Liver (tissue), 3 donors: ENCODE data around the gene AJM1.

ENCODE experiments used
- ATF3 ChIP-seq: IDR thresholded peaks from 2 replicates; pipeline ENCODE4 v1.6.1; 2016; ENCODE audit warnings: antibody characterized with exemption
- CTCF ChIP-seq: fragments of 150-350 bp; IDR thresholded peaks from 2 replicates; pipeline ENCODE4 v1.5.1; 2017; ENCODE audit warnings: improper control_type of control experiment, low read depth, low read length; ENCODE audit not compliant: missing input control
- FOXA1 ChIP-seq: IDR thresholded peaks from 2 replicates; pipeline ENCODE4 v1.6.1; 2016; ENCODE audit warnings: antibody characterized with exemption
- FOXA2 ChIP-seq: IDR thresholded peaks from 2 replicates; pipeline ENCODE4 v1.6.1; 2016; ENCODE audit warnings: antibody characterized with exemption
- GABPA ChIP-seq, 2 donors: IDR thresholded peaks in 1 of 2; conservative IDR thresholded peaks in 1 of 2; 2 replicates each; pipeline ENCODE4 v1.6.1; 2016; ENCODE audit warnings: antibody characterized with exemption in 2 of 2, mild to moderate bottlenecking in 1 of 2, moderate library complexity in 1 of 2
- JUND ChIP-seq, 2 donors: IDR thresholded peaks; 2 replicates each; pipeline ENCODE4 v1.6.1; 2016; ENCODE audit warnings: antibody characterized with exemption in 2 of 2
- RAD21 ChIP-seq, 2 donors: IDR thresholded peaks; 2 replicates each; pipeline ENCODE4 v1.6.1; 2016; ENCODE audit warnings: antibody characterized with exemption in 2 of 2, mild to moderate bottlenecking in 2 of 2
- REST ChIP-seq: IDR thresholded peaks from 2 replicates; pipeline ENCODE4 v1.6.1; 2016; ENCODE audit warnings: antibody characterized with exemption, mild to moderate bottlenecking
- RXRA ChIP-seq, 2 donors: IDR thresholded peaks; 2 replicates each; pipeline ENCODE4 v1.6.1; 2017 to 2018; ENCODE audit warnings: antibody characterized with exemption in 2 of 2, mild to moderate bottlenecking in 1 of 2
- SP1 ChIP-seq: IDR thresholded peaks from 2 replicates; pipeline ENCODE4 v1.6.1; 2018; ENCODE audit warnings: antibody characterized with exemption, mild to moderate bottlenecking
- TAF1 ChIP-seq: conservative IDR thresholded peaks from 2 replicates; pipeline ENCODE4 v1.6.1; 2016; ENCODE audit warnings: antibody characterized with exemption, mild to moderate bottlenecking
- YY1 ChIP-seq: IDR thresholded peaks from 2 replicates; pipeline ENCODE4 v1.6.1; 2016; ENCODE audit warnings: antibody characterized with exemption, mild to moderate bottlenecking
- ZBTB33 ChIP-seq: IDR thresholded peaks from 2 replicates; pipeline ENCODE4 v1.6.1; 2016; ENCODE audit warnings: antibody characterized with exemption
- TF ChIP-seq, protein P1 (sequence below): IDR thresholded peaks from 2 replicates; pipeline ENCODE4 v1.6.1; 2016; ENCODE audit warnings: antibody characterized with exemption
- donor health status: healthy.
- donor health status: healthy.

DNA sequence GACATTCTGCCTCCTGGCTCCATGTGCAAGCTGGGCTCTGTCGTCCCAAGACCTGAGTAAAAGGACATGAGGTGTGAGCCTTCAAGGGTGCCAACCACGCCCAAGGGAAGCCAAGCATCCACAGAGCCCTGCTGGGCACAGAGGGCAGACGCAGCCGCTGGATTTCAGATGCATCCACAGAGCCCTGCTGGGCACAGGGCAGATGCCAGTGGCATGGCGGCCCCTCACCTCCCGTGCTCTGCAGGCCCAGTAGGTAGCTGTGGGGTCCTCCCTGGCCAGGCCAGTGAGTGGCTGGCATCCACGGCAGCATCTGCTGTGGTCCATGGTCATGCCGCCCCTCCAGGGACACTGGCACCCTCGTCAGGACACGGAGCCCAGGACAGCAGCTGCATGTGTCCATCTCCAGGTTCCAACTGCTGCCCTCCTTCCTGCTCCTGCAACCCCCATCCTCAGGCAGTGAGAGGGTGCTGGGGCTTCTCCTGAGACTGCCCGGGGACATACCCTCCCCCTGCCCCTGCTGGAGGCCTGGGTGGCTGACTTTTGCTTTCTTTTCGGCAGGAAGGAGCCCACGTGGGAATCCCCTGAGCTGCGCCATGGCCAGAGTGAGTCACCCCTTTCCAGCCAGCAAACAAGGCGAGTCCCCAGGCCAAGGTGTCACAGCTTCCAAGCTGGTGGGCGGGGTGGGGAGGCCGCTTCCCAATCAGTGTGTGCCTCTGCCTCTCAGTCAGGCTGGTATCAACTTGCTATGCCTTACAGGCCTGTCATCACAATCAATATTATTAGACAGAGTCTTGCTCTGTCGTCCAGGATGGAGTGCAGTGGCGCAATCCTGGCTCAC lies 40.0 kb downstream of the AJM1 start:
- TF ChIP-seq, protein P1, sequence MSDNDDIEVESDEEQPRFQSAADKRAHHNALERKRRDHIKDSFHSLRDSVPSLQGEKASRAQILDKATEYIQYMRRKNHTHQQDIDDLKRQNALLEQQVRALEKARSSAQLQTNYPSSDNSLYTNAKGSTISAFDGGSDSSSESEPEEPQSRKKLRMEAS, result peak; percentile 74
- peak; percentile 77 for TF ChIP-seq SP1
- no peak for TF ChIP-seq CTCF
- peak; percentile 74 to 88 for TF ChIP-seq RXRA (IDR thresholded peaks at IDR 0.05)
- TF ChIP-seq FOXA1, result no peak
- no peak for TF ChIP-seq REST
- TF ChIP-seq JUND (IDR thresholded peaks at IDR 0.05), result peak; percentile 96 to 98
- TF ChIP-seq RAD21 (IDR thresholded peaks at IDR 0.05), result peak; percentile 29 to 53
- TF ChIP-seq GABPA (IDR thresholded peaks at IDR 0.05 in 1 of 2, conservative IDR thresholded peaks at IDR 0.05 in 1 of 2), result peak in 1 of 2 donors; percentile 32
- no peak for TF ChIP-seq TAF1
- no peak for TF ChIP-seq FOXA2
- peak; percentile 91 for TF ChIP-seq ATF3
- no peak for TF ChIP-seq ZBTB33
- TF ChIP-seq YY1, result peak; percentile 83
